ENCODE results near the gene CYFIP2. TPM values are rescaled to one million over a fixed set of nuclear protein-coding genes. Genes with fewer than 3 reads are reported as not detected.

The CYFIP2 gene
- total and polyA plus RNA-seq, 12 donors, result 24.8 to 123 (median 54.8) TPM

DNA sequence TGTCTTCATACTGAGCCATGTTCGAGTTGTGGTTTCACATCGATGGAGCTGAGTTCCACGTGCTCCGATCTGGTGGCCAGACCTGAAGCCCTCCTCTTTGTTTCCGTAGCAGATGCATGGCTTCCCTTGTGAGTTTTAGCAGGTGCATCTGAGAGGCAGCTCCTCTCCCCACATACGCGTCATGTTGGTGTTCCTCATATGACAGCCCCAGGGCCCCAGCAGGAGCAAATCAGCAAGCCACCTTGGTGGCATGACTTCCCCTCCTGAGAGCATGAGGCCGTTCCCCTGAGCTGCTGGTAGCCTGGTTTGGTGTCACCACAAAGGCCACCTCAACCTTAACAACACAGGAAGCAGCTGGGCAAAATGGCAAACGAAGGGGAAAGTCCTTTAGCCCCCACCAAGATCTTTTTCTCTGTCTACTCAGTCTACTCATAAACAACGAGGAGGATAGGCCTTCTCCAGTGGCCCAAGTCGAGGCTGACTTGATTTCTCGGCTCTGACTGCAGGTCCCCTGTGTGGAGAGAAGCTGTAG is 5.9 kb downstream of the CYFIP2 start:
- H3K4me3 ChIP-seq, result no peak overlapping the region
- H3K27ac ChIP-seq, result peak overlapping the region in 1 of 5 donors; percentile 46
- DNase-seq, result no peak
- no peaks in the 10 kb centered on the region for H3K27me3 ChIP-seq
- H3K36me3 ChIP-seq (replicated peaks in 1 of 2), result no peaks in the 10 kb centered on the region
- WGBS, 4 donors, result 76 to 87% (median 77%) methylated on average over 8 to 12 of the region's 12 CpGs
- H3K9me3 ChIP-seq (replicated peaks in 1 of 3), result no peaks in the 10 kb centered on the region
- H3K4me1 ChIP-seq (replicated peaks in 1 of 2), result peaks cover 4 to 37% of the 10 kb centered on the region in 2 donors
- intact Hi-C loops (cut with DNase I), result no loop called here
- TF ChIP-seq, protein P1, sequence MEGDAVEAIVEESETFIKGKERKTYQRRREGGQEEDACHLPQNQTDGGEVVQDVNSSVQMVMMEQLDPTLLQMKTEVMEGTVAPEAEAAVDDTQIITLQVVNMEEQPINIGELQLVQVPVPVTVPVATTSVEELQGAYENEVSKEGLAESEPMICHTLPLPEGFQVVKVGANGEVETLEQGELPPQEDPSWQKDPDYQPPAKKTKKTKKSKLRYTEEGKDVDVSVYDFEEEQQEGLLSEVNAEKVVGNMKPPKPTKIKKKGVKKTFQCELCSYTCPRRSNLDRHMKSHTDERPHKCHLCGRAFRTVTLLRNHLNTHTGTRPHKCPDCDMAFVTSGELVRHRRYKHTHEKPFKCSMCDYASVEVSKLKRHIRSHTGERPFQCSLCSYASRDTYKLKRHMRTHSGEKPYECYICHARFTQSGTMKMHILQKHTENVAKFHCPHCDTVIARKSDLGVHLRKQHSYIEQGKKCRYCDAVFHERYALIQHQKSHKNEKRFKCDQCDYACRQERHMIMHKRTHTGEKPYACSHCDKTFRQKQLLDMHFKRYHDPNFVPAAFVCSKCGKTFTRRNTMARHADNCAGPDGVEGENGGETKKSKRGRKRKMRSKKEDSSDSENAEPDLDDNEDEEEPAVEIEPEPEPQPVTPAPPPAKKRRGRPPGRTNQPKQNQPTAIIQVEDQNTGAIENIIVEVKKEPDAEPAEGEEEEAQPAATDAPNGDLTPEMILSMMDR (IDR thresholded peaks at IDR 0.05), result no peak
- TF ChIP-seq POLR2A (IDR thresholded peaks at IDR 0.05), result no peak

DNA sequence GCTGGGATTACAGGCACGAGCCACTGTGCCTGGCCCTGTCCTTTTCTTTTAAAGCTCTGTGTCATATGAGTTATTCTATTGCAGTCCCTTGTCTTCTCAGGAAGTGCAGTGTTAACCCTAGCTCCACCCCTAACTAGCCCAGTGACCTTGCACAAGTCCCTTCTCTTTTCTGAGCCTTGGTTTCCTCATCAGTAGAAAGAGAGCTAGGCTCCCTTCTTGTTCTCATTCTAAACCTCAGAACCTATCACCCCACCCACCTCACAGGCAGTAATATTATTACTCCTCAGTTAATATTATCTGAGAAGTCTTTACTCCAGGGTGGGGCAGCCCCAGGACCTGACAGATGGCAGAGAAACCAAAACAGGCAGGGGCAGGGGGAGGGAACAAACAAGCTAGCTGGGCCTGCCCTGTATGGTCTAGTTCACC is 7.2 kb downstream of the CYFIP2 start:
- DNase-seq, result no peak
- Histone ChIP-seq H3K27ac (no peak overlapping the region), H3K36me3 (replicated peaks in 1 of 2) (no peaks in the 10 kb centered on the region), H3K4me1 (replicated peaks in 1 of 2) (peaks cover 4 to 24% of the 10 kb centered on the region in 2 donors), H3K27me3 (no peaks in the 10 kb centered on the region), H3K4me3 (no peak overlapping the region), H3K9me3 (replicated peaks in 1 of 3) (no peaks in the 10 kb centered on the region)
- WGBS, 4 donors, result 32 to 60% (median 53%) methylated on average over 1 of the region's 1 CpG
- no peak for TF ChIP-seq POLR2A (IDR thresholded peaks at IDR 0.05)
- TF ChIP-seq, protein P1 (IDR thresholded peaks at IDR 0.05), result no peak
- intact Hi-C loops (cut with DNase I), result no loop called here

DNA sequence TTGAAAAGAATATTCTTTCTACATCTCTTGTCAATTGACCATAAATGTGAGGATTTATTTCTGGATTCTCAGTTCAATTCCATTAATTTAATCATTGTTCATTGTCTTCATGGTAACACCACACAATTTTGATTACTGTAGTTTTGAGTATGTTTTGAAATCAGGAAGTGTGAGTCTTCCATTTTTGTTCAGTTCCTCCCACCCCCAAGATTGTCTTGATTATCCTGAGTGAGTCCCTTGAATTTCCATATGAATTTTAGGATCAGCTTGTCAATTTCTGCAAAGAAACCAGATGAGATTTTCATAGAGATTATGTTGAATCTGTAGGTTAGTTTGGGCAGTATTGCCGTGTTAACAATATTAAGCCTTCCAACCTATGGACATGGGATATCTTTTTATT is 9.5 kb downstream of the CYFIP2 start:
- TF ChIP-seq POLR2A (IDR thresholded peaks at IDR 0.05), result no peak
- intact Hi-C loops (cut with DNase I), result no loop called here
- H3K27ac ChIP-seq, result no peak overlapping the region

DNA sequence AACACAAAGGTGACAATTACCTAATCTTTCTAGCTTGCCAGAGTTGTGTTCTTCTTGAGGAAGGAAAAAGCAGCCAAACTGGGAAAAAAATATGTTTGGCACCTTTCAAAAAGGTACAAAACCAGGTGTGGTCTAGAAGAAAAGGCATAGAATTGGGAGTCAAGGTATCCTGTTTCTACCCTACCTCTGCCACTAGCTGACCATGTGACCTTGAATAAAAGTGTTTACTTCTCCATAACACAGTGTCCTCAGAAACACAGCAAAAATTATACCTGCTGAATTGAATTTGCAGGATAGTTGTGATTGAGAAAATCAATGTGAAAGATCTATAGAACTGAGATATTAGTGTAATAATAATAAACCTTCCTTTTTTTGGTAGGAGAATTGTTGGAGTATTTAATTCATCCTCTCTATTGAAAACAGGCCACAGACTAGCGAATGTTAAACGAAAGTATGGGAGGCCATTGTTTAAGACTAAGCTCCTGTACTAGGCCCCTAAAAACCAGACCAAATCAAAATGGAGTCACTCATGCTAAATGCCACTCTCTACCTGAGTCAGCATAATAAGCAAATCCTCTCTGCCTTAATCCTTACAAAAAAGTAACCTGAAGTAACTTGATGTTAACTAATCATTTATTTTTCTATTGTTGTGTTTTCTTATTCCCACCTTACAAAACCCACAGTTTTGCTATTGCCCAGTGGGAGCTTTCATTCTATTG is 12.6 kb downstream of the CYFIP2 start:
- Histone ChIP-seq H3K9me3 (replicated peaks in 1 of 3) (no peaks in the 10 kb centered on the region), H3K36me3 (replicated peaks in 1 of 2) (no peaks in the 10 kb centered on the region), H3K27me3 (no peaks in the 10 kb centered on the region), H3K4me1 (replicated peaks in 1 of 2) (no peaks in the 10 kb centered on the region), H3K4me3 (no peak overlapping the region), H3K27ac (no peak overlapping the region)
- no peak for TF ChIP-seq POLR2A (IDR thresholded peaks at IDR 0.05)
- DNase-seq, result no peak
- 88 to 96% (median 93%) methylated on average over 2 of the region's 2 CpGs for WGBS, 4 donors
- intact Hi-C loops (cut with DNase I), result no loop called here

More for the DNA sequence above, 9.5 kb downstream of the CYFIP2 start:
- H3K4me1 ChIP-seq (replicated peaks in 1 of 2), result peaks cover 2 to 6% of the 10 kb centered on the region in 2 donors
- 92 to 97% (median 95%) methylated on average over 1 of the region's 1 CpG for WGBS, 4 donors
- DNase-seq, result no peak
- no peaks in the 10 kb centered on the region for H3K9me3 ChIP-seq (replicated peaks in 1 of 3)
- no peak overlapping the region for H3K4me3 ChIP-seq
- no peaks in the 10 kb centered on the region for H3K36me3 ChIP-seq (replicated peaks in 1 of 2)
- H3K27me3 ChIP-seq, result no peaks in the 10 kb centered on the region

DNA sequence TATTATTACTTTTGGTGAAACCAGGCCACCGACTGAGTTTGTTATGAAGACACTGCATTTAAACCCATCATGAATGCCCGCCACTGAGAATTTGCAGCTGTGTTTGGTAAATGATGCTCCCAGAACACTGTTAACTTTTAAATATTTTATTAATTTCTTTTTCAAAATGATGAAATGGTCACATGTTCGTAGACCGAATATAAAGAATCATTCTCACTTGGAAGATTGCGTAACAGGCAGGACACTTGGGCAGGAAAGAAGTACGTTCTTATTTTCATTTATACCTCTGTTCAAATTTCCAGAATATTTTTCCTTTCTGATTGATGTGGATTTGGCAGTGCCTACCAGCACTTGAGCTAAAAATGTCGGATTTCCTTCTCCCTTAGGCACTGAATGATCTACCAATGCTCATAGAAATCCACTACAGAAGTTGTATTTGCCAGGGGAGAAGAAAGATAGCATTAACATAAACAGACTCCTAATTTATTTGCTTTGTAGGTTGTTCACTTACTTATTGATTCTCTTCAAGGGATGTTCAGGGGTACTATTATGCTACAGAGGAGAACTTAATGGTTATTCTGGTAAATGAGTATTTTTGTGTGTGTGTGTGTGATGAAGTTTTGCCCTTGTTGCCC is 13.8 kb downstream of the CYFIP2 start:
- Histone ChIP-seq H3K9me3 (replicated peaks in 1 of 3) (no peaks in the 10 kb centered on the region), H3K4me3 (no peak overlapping the region), H3K27ac (no peak overlapping the region), H3K4me1 (replicated peaks in 1 of 2) (peaks cover 0 to 7% of the 10 kb centered on the region in 2 donors), H3K36me3 (replicated peaks in 1 of 2) (no peaks in the 10 kb centered on the region), H3K27me3 (no peaks in the 10 kb centered on the region)
- TF ChIP-seq, protein P1 (IDR thresholded peaks at IDR 0.05), result no peak
- no peak for TF ChIP-seq POLR2A (IDR thresholded peaks at IDR 0.05)
- intact Hi-C loops (cut with DNase I), result no loop called here
- DNase-seq, result no peak
- WGBS, 4 donors, result 68 to 76% (median 71%) methylated on average over 7 of the region's 7 CpGs

Data from adrenal gland (tissue), 12 donors.